ENCODE results near the gene CDADC1.
"Not testable (repeated sequence)": the region's sequence is repeated elsewhere in the genome, so short reads cannot be mapped to it uniquely, and the experiment has no call there.

CDADC1 gene

DNA sequence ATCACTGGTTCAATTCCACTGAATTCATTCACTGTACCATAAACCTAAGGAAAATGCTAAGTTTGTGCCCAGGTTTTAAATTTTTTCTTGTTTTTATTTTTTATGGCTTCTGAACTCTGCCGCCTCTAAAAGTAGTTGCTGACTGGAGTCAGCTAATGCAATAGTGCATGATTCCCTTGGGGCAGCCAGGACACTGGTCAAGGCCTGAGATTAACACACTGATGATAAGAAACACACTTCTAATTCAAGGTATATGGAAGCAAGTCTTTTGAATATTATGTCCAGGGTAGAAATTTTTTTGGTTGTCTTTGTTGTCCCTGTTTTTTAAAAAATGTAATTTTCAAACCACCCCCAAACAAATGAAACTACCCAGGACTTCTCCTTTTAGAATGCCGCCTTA, 72.2 kb downstream of the CDADC1 start:
- no peak for DNase-seq

DNA sequence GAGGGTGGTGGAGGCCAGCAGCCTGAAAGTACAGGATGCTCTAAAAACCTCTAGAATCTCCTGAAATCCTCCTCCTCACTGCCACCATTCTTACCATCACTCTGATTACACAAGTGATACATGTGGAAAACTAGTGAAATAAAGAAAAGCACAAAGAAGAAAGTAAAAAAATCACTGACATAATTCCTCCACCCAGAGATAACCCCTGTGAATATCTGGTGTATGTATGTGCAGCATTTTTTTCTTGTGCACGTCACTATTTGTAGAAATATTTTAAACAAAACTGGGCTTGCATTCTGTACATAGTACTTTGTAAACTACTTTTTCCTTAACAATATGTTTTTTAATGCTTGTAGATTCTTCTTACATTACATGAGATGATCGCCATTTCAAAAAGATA, 73.2 kb downstream of the CDADC1 start:
- no peak for DNase-seq

DNA sequence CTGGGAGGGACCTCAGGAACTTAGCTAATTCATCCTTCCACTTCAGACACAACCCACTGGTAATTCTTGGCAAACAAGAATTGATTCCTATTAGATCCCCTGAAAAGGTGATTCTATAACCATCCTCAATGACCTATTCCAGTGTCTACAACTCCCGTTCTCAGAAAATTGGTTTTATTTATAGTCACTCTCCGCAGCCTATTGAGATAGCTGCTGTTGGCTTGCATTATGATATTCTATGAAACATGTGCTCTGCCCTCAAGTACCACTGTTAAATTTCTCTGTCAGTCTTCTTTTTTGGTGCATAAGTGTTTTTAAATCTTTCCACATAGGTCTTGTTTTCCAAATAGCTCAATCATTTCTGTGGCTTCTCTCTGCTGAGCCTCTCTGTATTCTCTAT, 75.0 kb downstream of the CDADC1 start:
- DNase-seq: no peak

DNA sequence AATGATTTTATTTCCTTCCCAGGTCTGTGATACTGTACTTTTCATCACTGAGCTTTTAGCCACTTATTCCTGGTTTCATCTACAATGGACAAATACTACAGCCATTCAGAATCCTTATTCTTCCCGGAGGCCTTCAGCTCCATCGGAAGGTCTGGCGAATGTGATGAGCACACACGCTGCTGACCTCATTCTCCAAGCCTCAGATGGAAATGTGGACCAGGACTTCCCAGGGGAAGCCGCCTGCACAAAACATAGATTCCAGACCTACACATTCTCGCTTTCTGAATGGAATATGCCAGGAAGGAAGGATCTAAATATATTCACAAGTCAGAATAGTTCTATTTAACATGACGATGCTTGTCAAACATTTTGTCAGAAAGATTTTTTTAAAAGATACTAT, 75.6 kb downstream of the CDADC1 start:
- no peak for DNase-seq

DNA sequence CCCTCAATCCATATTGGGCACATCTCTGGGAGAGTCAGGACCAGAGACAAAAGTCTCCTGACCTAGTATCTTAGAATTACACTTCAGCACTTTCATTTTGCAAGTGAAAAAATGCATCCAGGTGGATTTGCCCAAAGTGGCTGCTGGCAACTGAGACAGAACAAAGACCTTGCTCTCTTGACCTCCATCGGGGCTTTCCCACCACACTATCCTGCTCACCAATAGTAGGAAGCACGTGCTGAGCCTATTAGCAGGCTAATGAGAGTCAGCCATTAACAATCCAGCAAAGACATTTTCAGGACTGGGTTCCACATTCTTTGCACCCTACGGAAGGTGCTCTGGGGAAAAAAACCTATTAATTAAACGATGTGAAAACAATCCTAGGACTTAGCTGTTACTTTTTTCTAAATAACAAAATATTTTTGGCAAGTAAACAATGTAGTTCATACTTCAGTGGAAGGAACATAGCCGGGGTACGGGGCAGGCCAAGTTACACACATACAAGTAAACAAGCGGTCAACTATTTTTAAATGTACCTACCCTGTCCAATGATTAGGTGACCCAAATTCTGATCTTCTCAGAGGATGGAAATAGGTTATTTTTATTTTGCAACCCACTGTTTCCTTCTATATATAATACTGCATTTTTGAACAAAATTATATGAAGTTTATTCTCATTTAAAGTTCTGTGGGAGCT, 78.6 kb downstream of the CDADC1 start:
- DNase-seq: no peak

DNA sequence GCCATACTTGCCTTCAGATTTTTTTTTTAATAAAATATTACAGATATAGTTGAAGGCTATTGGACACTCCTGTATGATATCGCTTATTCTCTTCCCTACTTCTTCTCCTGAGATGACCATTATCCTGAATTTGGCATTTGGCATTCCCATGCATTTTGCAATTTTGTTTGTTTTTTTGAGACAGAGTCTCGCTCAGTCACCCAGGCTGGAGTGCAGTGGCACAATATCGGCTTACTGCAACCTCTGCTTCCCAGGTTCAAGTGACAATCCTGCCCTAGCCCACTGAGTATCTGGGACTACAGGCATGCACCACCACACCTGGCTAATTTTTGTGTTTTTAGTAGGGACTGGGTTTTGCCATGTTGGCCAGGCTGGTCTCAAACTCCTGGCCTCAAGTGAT, 79.4 kb downstream of the CDADC1 start:
- not testable (repeated sequence) for DNase-seq

DNA sequence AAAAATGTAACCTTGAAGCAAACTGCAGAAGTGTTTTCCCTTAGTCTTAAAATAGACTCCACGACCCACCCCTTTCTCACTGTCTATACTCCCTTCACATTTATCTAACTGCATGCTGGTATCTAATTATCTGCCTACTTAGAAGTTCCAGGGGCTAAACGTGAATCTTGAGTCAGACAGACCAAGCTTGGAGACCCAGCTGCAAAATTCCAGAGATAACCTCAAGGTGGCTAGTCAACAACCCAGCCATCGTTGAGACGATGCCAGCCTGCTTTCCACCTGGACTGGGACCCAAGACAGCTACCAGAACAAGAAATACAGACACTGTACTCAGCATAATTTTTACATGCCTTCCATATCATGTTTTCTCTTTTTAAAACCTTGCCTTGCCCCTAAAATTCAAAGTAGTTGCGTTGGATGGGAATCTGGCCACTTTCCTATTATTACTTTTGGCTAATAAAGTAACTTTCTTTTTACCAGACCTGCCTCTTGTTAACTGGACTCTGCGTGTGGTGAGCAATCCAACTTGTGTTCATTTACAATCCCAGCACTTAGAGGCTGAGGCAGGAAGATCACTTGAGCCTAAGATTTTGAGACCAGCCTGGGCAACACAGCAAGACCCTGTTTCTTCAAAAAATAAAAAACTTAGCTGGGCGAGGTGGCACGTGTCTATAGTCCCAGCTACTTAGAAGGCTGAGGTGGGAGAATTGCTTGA, 82.3 kb downstream of the CDADC1 start:
- no peak for DNase-seq

DNA sequence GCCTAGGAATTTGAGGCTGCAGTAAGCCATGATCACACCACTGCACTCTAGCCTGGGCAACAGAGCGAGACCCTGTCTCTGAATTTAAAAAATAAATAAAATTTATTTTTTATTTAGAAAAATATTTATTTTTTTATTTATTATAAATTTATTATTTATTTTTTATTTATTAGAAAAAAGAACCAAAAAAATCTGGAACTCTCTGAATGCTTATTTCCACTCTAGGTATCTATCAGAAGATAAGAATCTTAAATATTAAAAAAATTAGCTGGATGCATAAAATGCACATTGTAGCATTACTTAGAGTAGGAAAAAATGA, 82.8 kb downstream of the CDADC1 start:
- DNase-seq: no peak

DNA sequence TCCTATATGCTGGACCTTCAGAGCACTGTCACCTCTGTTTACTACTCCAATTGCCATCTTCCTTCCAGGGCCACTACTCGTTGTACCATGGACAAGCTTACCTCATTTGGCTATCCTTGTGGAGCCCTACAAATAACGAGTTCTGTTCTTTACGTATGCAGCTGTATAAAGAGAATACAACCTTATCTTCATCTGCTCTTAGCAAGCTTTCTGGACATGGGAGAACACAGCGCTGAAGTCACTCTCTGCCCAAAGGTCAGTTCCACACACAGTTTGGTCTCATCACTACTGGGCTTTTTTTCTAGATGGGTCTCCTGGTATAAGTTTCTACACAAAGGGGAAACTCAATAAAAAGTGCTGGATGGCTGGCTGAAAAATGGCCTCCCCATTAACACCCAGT, 88.9 kb downstream of the CDADC1 start:
- DNase-seq: no peak

DNA sequence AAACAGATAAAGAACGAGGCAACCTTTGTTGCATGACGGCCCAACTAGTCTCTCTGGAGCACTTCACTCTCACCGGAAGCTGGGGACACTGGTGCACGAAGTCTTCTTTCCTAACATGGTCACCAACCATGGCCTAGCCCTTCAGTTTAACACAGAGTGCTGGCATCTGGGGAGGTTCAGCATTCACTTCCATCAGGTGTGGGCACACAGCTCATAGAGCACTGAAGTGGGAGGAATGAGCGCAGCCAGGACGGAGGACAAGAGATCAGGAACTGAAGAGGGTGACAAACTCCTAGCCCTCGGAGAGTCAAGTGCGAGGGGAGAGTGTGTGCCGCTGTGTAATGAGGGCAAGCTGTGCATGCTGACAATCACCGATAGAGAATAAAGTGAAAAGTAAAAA, 92.4 kb downstream of the CDADC1 start:
- no peak for DNase-seq

DNA sequence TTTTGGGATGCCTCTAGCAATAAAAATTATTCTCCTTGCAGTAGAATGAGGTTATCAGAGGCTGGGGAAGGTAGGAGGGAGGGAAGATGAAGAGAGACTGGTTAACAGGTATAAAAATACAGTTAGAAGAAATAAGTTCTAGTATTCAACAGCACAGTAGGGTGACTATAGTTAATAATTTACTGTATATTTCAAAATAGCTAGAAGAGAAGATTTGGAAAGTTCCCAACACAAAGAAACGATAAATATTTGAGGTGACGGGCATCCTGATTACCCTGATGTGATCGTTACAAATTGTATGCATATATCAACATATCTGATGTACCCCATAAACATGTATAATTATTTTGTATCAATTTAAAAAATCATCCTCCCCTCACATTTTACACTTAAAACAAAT, 93.8 kb downstream of the CDADC1 start:
- no peak for DNase-seq

DNA sequence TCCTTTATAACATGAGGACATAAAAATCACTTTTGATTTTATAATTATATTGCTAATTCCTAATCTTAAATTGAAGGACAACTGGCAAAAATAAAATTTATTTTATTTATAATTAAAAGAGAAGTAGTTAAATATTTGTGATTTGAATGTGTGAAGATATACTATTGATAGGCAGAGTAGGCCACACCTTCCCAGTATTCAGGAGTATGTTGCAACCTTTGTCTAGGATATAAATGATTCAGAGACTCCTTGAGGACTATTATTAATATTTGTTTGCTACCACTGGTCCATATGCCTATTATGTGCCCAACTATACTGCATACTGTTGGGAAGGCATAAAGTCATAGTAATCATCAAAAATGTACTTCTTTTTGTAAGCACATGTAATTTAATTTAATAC, 94.2 kb downstream of the CDADC1 start:
- DNase-seq: no peak

DNA sequence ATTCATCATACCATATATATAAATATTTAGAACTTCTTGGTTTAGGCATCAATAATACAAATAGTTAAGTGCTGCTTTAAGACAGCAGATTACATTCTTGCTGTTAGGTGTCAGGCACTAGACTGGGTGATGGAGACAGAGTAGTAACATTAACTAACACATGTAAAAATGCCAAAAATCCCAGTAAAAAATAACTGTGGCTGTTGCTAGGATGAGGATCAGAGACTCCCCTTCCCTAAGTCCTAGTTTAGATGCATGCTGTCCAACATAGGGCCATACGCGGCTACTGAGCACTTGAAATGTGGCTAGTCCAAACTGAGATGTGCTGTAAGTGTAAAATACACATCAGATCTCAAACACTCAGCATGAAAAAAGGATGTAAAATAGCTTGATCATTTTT, 94.7 kb downstream of the CDADC1 start:
- no peak for DNase-seq

Data from stimulated activated CD4-positive, alpha-beta T cell treated with anti-CD3 and anti-CD28 coated beads, Interleukin-4, amount 100 ng/mL, for 4 hours (primary cell).